CD4-positive, alpha-beta T cell (primary cell): Measurements from ENCODE around the gene GALNT8. TPM values are rescaled to one million over a fixed set of nuclear protein-coding genes. Genes with fewer than 3 reads are reported as not detected.
"Not testable (repeated sequence)": the region's sequence is repeated elsewhere in the genome, so short reads cannot be mapped to it uniquely, and the experiment has no call there.

Experiments
- ATAC-seq: fragments of 200-7000 bp; cut with Tn5 transposase; one replicate; pipeline ENCODE4 v1.10.0; 2022; ENCODE audit warnings: mild to moderate bottlenecking; ENCODE audit not compliant: poor library complexity
- CTCF ChIA-PET: fragments of 350-600 bp; sonication (Branson Sonifier 250); formaldehyde crosslinking; loops from one replicate; lab custom pipeline; 2021; ENCODE audit warnings: antibody characterized with exemption, inconsistent platforms; lab: Charles Lee
- POLR2A ChIA-PET: fragments of 350-600 bp; sonication (Branson Sonifier 250); formaldehyde crosslinking; loops from one replicate; lab custom pipeline; 2021; ENCODE audit warnings: antibody characterized with exemption, inconsistent platforms; lab: Charles Lee
- DNase-seq, 14 experiments: peaks; one replicate each; pipeline ENCODE4 v3.0.0-alpha.2; 2013 to 2020; ENCODE audit warnings: mixed read lengths in 2 of 14
- H3K27ac ChIP-seq, 2 donors: one replicate each; pipeline versions ENCODE4 v1.5.1 to v1.7.0; 2013; ENCODE audit warnings: low read length in 2 of 2, low read depth in 1 of 2, mild to moderate bottlenecking in 1 of 2
- H3K27me3 ChIP-seq, 2 experiments: 1 replicate in 1 of 2; 2 replicates in 1 of 2; pipeline versions ENCODE4 v1.6.1 to v1.7.0; 2013; ENCODE audit warnings: low read length in 2 of 2, control low read depth in 1 of 2, mild to moderate bottlenecking in 1 of 2, moderate library complexity in 1 of 2; ENCODE audit not compliant: insufficient read depth in 2 of 2, control insufficient read depth in 1 of 2
- H3K36me3 ChIP-seq: one replicate; pipeline ENCODE4 v1.6.1; 2013; ENCODE audit warnings: low read length, control low read depth; ENCODE audit not compliant: insufficient read depth
- H3K4me1 ChIP-seq: one replicate; pipeline ENCODE4 v1.6.1; 2013; ENCODE audit warnings: low read length, control low read depth; ENCODE audit not compliant: insufficient read depth
- H3K4me3 ChIP-seq: one replicate; pipeline ENCODE4 v1.5.1; 2013; ENCODE audit warnings: mild to moderate bottlenecking, low read length, moderate library complexity
- H3K9me3 ChIP-seq, 2 experiments: 1 replicate in 1 of 2; 2 replicates in 1 of 2; pipeline versions ENCODE4 v1.6.1 to v1.7.0; 2013; ENCODE audit warnings: low read length in 2 of 2, mild to moderate bottlenecking in 2 of 2, control low read depth in 1 of 2, moderate library complexity in 1 of 2; ENCODE audit not compliant: control insufficient read depth in 1 of 2, insufficient read depth in 1 of 2
- H3K27ac Mint-ChIP-seq: one replicate; pipeline ENCODE4 v1.8.0; 2020; ENCODE audit warnings: mixed read lengths
- H3K27me3 Mint-ChIP-seq: one replicate; pipeline ENCODE4 v1.8.0; 2021; ENCODE audit warnings: mixed read lengths
- H3K36me3 Mint-ChIP-seq: one replicate; pipeline ENCODE4 v1.8.0; 2021; ENCODE audit warnings: low read depth, mixed read lengths
- H3K4me1 Mint-ChIP-seq: one replicate; pipeline ENCODE4 v1.8.0; 2021; ENCODE audit warnings: low read depth, mixed read lengths
- H3K4me3 Mint-ChIP-seq: one replicate; pipeline ENCODE4 v1.8.0; 2020; ENCODE audit warnings: mild to moderate bottlenecking, mixed read lengths
- H3K9me3 Mint-ChIP-seq: one replicate; pipeline ENCODE4 v1.8.0; 2020; ENCODE audit warnings: mixed read lengths
- intact Hi-C, 2 experiments: fragments of 100-400 bp; cut with DNase I in 1 of 2; cut with micrococcal nuclease in 1 of 2; formaldehyde crosslinking; loops; one replicate each; pipeline versions ENCODE4 v1.15.1 to v1.9.0; 2023 to 2025; cut with DNase I, micrococcal nuclease
- total RNA-seq, 174 experiments: library from RNA in 2 of 174; stranded (reverse) in 2 of 174; gene quantifications; one replicate each; pipeline ENCODE4 v1.2.3 and lab custom pipeline; 2021 to 2026
- TF ChIP-seq, protein P1 (sequence below): fragments of 200-600 bp; IDR thresholded peaks from one replicate; pipeline ENCODE4 v1.8.0; 2022; ENCODE audit warnings: antibody characterized with exemption, mild to moderate bottlenecking

GALNT8 gene
- total RNA-seq, 2 experiments from 2014 or later, result 0.44 to 0.56 TPM

DNA sequence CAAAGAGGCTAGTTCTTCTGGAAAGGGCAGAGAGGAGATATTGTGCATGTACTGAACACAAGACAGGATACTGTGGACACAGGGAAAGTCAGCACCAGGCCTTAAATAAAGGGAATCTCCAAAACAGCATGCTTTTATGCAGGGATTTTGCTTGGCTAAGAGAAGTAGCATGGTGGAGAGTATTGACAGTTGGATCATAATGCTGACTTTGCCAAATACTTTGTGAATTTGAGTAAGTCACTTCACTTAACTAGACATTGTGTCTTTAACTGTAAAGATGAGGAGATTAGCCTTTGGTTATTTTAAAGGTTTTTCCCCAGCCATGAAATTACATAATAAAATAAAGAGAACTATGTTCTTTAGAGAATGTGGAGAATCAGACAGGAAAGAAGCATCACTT lies 24.5 kb downstream of the GALNT8 start:
- intact Hi-C loops, result no loop called here
- no peak for ATAC-seq
- TF ChIP-seq, protein P1, sequence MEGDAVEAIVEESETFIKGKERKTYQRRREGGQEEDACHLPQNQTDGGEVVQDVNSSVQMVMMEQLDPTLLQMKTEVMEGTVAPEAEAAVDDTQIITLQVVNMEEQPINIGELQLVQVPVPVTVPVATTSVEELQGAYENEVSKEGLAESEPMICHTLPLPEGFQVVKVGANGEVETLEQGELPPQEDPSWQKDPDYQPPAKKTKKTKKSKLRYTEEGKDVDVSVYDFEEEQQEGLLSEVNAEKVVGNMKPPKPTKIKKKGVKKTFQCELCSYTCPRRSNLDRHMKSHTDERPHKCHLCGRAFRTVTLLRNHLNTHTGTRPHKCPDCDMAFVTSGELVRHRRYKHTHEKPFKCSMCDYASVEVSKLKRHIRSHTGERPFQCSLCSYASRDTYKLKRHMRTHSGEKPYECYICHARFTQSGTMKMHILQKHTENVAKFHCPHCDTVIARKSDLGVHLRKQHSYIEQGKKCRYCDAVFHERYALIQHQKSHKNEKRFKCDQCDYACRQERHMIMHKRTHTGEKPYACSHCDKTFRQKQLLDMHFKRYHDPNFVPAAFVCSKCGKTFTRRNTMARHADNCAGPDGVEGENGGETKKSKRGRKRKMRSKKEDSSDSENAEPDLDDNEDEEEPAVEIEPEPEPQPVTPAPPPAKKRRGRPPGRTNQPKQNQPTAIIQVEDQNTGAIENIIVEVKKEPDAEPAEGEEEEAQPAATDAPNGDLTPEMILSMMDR, result no peak
- no peak for DNase-seq
- Mint-ChIP-seq H3K4me1 (no peaks in the 10 kb centered on the region), H3K9me3 (no peaks in the 10 kb centered on the region), H3K4me3 (no peak overlapping the region), H3K27me3 (peaks cover 16% of the 10 kb centered on the region), H3K27ac (no peak overlapping the region), H3K36me3 (no peaks in the 10 kb centered on the region)
- ChIA-PET POLR2A (no interaction called here), CTCF (no interaction called here)
- no peaks in the 10 kb centered on the region for H3K27me3 ChIP-seq
- no peak overlapping the region for H3K27ac ChIP-seq
- no peaks in the 10 kb centered on the region for H3K9me3 ChIP-seq
- no peaks in the 10 kb centered on the region for H3K36me3 ChIP-seq
- H3K4me3 ChIP-seq, result no peak overlapping the region
- H3K4me1 ChIP-seq, result no peaks in the 10 kb centered on the region

DNA sequence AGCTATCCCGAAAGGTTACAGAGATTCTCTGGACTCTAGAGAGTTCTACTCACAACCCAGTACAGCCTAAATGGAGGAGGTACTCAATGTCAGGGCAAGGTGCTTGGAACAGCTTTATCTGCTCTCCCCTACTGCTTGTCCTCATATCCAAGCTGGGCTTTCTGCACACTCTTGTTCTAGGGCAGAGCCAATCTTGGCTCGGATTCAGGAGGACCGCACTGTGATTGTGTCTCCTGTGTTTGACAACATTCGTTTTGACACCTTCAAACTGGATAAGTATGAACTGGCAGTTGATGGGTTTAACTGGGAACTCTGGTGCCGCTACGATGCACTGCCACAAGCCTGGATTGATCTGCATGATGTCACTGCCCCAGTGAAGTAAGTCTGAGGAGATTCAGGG lies 25.0 kb downstream of the GALNT8 start:
- intact Hi-C loops, result no loop called here
- Histone ChIP-seq H3K4me1 (no peaks in the 10 kb centered on the region), H3K4me3 (no peak overlapping the region), H3K9me3 (no peaks in the 10 kb centered on the region), H3K27me3 (no peaks in the 10 kb centered on the region), H3K36me3 (no peaks in the 10 kb centered on the region), H3K27ac (no peak overlapping the region)
- Mint-ChIP-seq H3K4me1 (no peaks in the 10 kb centered on the region), H3K4me3 (no peak overlapping the region), H3K9me3 (no peaks in the 10 kb centered on the region), H3K27ac (no peak overlapping the region), H3K36me3 (no peaks in the 10 kb centered on the region), H3K27me3 (peaks cover 16% of the 10 kb centered on the region)
- ChIA-PET POLR2A (no interaction called here), CTCF (no interaction called here)
- DNase-seq, result no peak
- no peak for ATAC-seq
- TF ChIP-seq, protein P1, result no peak

DNA sequence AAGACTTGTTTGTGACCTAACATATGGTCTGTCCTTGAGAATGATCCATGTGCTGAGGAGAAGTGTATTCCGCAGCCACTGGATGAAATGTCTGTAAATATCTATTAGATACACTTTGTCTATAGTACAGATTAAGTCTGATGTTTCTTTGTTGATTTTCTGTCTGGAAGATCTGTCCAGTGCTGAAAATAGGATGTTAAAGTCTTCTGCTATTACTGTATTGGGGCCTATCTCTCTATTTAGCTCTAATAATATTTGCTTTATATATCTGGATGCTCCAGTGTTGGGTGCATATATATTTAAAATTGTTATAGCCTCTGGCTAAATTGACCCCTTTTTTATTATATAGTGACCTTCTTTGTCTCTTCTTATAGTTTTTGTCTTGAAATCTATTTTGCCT lies 31.5 kb downstream of the GALNT8 start:
- intact Hi-C loops, H3K36me3 ChIP-seq, DNase-seq, H3K4me1 ChIP-seq, POLR2A ChIA-PET, H3K27ac Mint-ChIP-seq, ATAC-seq, H3K27me3 ChIP-seq, H3K4me1 Mint-ChIP-seq, H3K36me3 Mint-ChIP-seq, H3K27ac ChIP-seq, H3K9me3 Mint-ChIP-seq, H3K4me3 ChIP-seq, H3K4me3 Mint-ChIP-seq, H3K9me3 ChIP-seq: not testable (repeated sequence)
- CTCF ChIA-PET, result interaction anchor here (1.2 kb wide), 1 partner anchor 11 kb away, joined by 3 read pairs; no protein-coding TSS in a partner anchor
- H3K27me3 Mint-ChIP-seq, result peaks cover 13% of the 10 kb centered on the region

DNA sequence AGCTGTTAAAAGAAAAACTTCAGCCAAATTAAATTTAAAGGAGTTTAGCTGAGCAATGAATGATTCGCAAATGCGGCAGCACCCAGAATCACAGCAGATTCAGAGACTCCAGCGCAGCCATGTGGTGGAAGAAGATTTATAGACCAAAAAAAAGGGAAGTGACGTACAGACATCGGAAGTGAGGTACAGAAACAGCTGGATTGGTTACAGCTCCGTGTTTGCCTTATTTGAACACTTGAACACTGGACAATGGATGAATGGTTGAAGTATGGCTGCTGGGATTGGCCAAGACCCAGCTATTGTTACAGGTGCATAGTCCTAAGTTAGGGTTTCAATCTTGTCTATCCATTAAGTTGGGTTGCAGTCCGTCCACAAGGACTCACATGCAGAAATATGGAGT lies 42.6 kb downstream of the GALNT8 start:
- Histone ChIP-seq H3K27ac (no peak overlapping the region), H3K9me3 (no peaks in the 10 kb centered on the region), H3K27me3 (no peaks in the 10 kb centered on the region), H3K4me3 (no peak overlapping the region), H3K36me3 (no peaks in the 10 kb centered on the region), H3K4me1 (no peaks in the 10 kb centered on the region)
- CTCF ChIA-PET, result interaction anchor here (1.0 kb wide), 1 partner anchor 11 kb away, joined by 3 read pairs; no protein-coding TSS in a partner anchor
- TF ChIP-seq, protein P1, result no peak
- Mint-ChIP-seq H3K9me3 (no peaks in the 10 kb centered on the region), H3K36me3 (no peaks in the 10 kb centered on the region), H3K4me1 (no peaks in the 10 kb centered on the region), H3K27ac (no peak overlapping the region), H3K4me3 (no peak overlapping the region), H3K27me3 (peaks cover 5% of the 10 kb centered on the region)
- intact Hi-C loops, result no loop called here
- ATAC-seq (no peak), DNase-seq (no peak)
- POLR2A ChIA-PET, result no interaction called here
